ENCODE measurements around the gene TAOK1. TPM values are rescaled to one million over a fixed set of nuclear protein-coding genes. Genes with fewer than 3 reads are reported as not detected.

The TAOK1 gene
- total and polyA plus RNA-seq, 2 donors (not counting 1 experiment from before 2014, with no cell fraction given) = 9.8 to 80.7 TPM

DNA sequence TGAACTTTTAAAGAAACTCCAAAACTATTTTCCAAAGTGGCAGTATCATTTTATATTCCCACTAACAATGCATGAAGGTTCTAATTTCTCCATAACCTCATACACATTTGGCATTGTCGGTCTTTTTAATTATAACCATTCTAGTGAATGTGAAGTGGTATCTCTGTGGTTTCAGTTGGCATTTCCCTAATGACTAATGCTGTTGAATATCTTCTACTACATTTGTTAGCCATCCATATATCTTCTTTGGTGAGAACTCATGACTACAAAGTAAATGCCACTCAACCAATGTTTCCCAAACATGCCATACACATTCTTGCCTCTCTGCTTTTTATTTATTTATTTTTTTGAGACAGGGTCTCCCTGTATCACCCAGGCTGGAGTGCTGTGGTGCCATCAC lies 31.7 kb upstream of the TAOK1 start:
- Histone ChIP-seq H3K4me3 (ENCODE audit: control extremely low read depth in 1 of 5, extremely low read depth in 1 of 5, insufficient read depth in 1 of 5, low read depth in 2 of 5, low read length in 4 of 5) (no peak overlapping the region), H3K36me3 (replicated peaks in 1 of 2; ENCODE audit: control extremely low read depth in 1 of 2, control insufficient read depth in 1 of 2, extremely low read depth in 1 of 2, insufficient read depth in 2 of 2, low read length in 1 of 2) (no peaks in the 10 kb centered on the region), H4K20me1 (ENCODE audit: control insufficient read depth, insufficient read depth, low read length, poor library complexity, severe bottlenecking) (no peaks in the 10 kb centered on the region), H3K9ac (ENCODE audit: low read length) (no peak overlapping the region), H3K4me1 (ENCODE audit: control insufficient read depth in 2 of 2, insufficient read depth in 2 of 2, low read length in 2 of 2) (no peaks in the 10 kb centered on the region), H2AFZ (ENCODE audit: insufficient read depth, low read depth, low read length, poor library complexity, severe bottlenecking) (no peak overlapping the region), H3K9me3 (ENCODE audit: control extremely low read depth in 1 of 3, control insufficient read depth in 2 of 3, insufficient read depth in 1 of 3, low read length in 2 of 3) (no peaks in the 10 kb centered on the region), H3K27ac (ENCODE audit: low read length in 2 of 2) (no peak overlapping the region), H3K27me3 (replicated peaks in 1 of 4; ENCODE audit: control extremely low read depth in 1 of 4, control insufficient read depth in 3 of 4, insufficient read depth in 4 of 4, low read length in 3 of 4) (no peaks in the 10 kb centered on the region), H3K79me2 (ENCODE audit: control insufficient read depth, insufficient read depth, low read length) (no peaks in the 10 kb centered on the region), H3K4me2 (replicated peaks; ENCODE audit: low read depth, low read length, poor library complexity, severe bottlenecking) (no peak overlapping the region)
- no peak for TF ChIP-seq EZH2 (IDR thresholded peaks at IDR 0.05; ENCODE audit: borderline replicate concordance, insufficient read depth, low read depth, low read length, poor library complexity, severe bottlenecking)
- TF ChIP-seq CTCF (IDR thresholded peaks at IDR 0.05) = no peak
- no peak overlapping the region for H3K27ac Mint-ChIP-seq
- intact Hi-C loops (cut with micrococcal nuclease) = no loop called here
- WGBS (ENCODE audit: insufficient coverage) = no CpG with 5 or more reads among the region's 1 CpG
- ATAC-seq (ENCODE audit: low read depth) (no peak), DNase-seq (no peak)
- H3K9me3 Mint-ChIP-seq (ENCODE audit: insufficient read depth) = no peaks in the 10 kb centered on the region
- CTCF ChIA-PET = no interaction called here
- peaks cover 2% of the 10 kb centered on the region for H3K4me1 Mint-ChIP-seq
- POLR2A ChIA-PET = no interaction called here
- H3K27me3 Mint-ChIP-seq = peaks cover 3% of the 10 kb centered on the region
- no peak overlapping the region for H3K4me3 Mint-ChIP-seq

DNA sequence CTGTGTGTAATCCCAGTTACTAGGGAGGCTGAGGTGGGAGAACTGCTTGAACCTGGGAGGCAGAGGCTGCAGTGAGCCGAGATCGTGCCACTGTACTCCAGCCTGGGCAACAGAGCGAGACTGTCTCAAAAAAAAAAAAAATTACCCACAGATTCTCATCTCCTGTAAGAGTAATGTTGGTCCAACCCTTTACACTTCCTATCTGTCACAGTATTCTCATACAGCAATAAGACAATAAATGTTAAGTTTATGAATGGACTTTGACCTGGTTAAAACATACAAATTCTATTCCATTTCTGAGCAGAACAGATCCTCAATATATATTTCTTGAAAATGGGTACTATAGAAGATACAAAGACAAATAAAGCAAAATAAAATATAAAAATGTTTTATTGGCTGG lies 30.4 kb upstream of the TAOK1 start:
- Histone ChIP-seq H3K79me2 (ENCODE audit: control insufficient read depth, insufficient read depth, low read length) (no peaks in the 10 kb centered on the region), H3K36me3 (replicated peaks in 1 of 2; ENCODE audit: control extremely low read depth in 1 of 2, control insufficient read depth in 1 of 2, extremely low read depth in 1 of 2, insufficient read depth in 2 of 2, low read length in 1 of 2) (no peaks in the 10 kb centered on the region), H3K4me2 (replicated peaks; ENCODE audit: low read depth, low read length, poor library complexity, severe bottlenecking) (no peak overlapping the region), H4K20me1 (ENCODE audit: control insufficient read depth, insufficient read depth, low read length, poor library complexity, severe bottlenecking) (no peaks in the 10 kb centered on the region), H3K9ac (ENCODE audit: low read length) (no peak overlapping the region), H2AFZ (ENCODE audit: insufficient read depth, low read depth, low read length, poor library complexity, severe bottlenecking) (no peak overlapping the region), H3K9me3 (ENCODE audit: control extremely low read depth in 1 of 3, control insufficient read depth in 2 of 3, insufficient read depth in 1 of 3, low read length in 2 of 3) (no peaks in the 10 kb centered on the region), H3K4me3 (ENCODE audit: control extremely low read depth in 1 of 5, extremely low read depth in 1 of 5, insufficient read depth in 1 of 5, low read depth in 2 of 5, low read length in 4 of 5) (no peak overlapping the region), H3K27ac (ENCODE audit: low read length in 2 of 2) (no peak overlapping the region), H3K27me3 (replicated peaks in 1 of 4; ENCODE audit: control extremely low read depth in 1 of 4, control insufficient read depth in 3 of 4, insufficient read depth in 4 of 4, low read length in 3 of 4) (no peaks in the 10 kb centered on the region), H3K4me1 (ENCODE audit: control insufficient read depth in 2 of 2, insufficient read depth in 2 of 2, low read length in 2 of 2) (no peaks in the 10 kb centered on the region)
- Mint-ChIP-seq H3K4me3 (no peak overlapping the region), H3K4me1 (peaks cover 2% of the 10 kb centered on the region), H3K27me3 (peaks cover 3% of the 10 kb centered on the region), H3K9me3 (ENCODE audit: insufficient read depth) (no peaks in the 10 kb centered on the region), H3K27ac (no peak overlapping the region)
- DNase-seq (no peak), ATAC-seq (ENCODE audit: low read depth) (no peak)
- intact Hi-C loops (cut with micrococcal nuclease) = no loop called here
- CTCF ChIA-PET = interaction anchor here (2.5 kb wide), 1 partner anchor 10 kb away, joined by 11 read pairs; no protein-coding TSS in a partner anchor
- no CpG with 5 or more reads among the region's 3 CpGs for WGBS (ENCODE audit: insufficient coverage)
- POLR2A ChIA-PET = no interaction called here
- TF ChIP-seq EZH2 (IDR thresholded peaks at IDR 0.05; ENCODE audit: borderline replicate concordance, insufficient read depth, low read depth, low read length, poor library complexity, severe bottlenecking) = no peak
- TF ChIP-seq CTCF (IDR thresholded peaks at IDR 0.05) = no peak

Data from B cell (primary cell).